ENCODE measurements around the gene LRRC47.

DNA sequence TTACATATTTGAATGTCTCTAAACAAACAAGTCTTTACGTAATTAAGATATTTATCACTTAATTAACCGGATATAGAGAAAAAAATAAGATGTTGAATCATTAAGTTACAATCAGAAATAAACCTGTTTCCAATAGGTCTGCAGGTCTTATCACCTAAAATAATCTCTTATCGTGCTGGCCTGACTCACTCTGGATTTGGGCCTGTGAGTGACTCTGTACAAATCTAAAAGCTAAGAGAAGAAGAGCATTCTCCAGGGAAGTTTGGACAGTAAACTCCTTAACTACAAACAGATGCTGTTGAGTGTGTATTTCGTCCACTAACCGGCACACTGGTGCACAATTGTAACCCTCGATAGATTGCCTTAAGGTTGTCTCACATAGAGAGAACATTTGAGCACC lies 35.4 kb upstream of the LRRC47 start:
- TF ChIP-seq EZH2 (IDR thresholded peaks at IDR 0.05) (no peak), POLR2AphosphoS5 (IDR thresholded peaks at IDR 0.05; ENCODE audit: borderline replicate concordance, low read depth, low read length) (no peak)
